Stimulated activated CD4-positive, alpha-beta T cell treated with anti-CD3 and anti-CD28 coated beads, Interleukin-1b, Interleukin-23, amount 100 ng/mL, for 1 hour (primary cell): ENCODE measurements around the gene ARID1B.
"Not testable (repeated sequence)": the region's sequence is repeated elsewhere in the genome, so short reads cannot be mapped to it uniquely, and the experiment has no call there.

Source experiments
- DNase-seq, 2 donors: peaks; one replicate each; pipeline ENCODE4 v3.0.0-alpha.2; 2020; ENCODE audit warnings: low read depth in 2 of 2

ARID1B gene

DNA sequence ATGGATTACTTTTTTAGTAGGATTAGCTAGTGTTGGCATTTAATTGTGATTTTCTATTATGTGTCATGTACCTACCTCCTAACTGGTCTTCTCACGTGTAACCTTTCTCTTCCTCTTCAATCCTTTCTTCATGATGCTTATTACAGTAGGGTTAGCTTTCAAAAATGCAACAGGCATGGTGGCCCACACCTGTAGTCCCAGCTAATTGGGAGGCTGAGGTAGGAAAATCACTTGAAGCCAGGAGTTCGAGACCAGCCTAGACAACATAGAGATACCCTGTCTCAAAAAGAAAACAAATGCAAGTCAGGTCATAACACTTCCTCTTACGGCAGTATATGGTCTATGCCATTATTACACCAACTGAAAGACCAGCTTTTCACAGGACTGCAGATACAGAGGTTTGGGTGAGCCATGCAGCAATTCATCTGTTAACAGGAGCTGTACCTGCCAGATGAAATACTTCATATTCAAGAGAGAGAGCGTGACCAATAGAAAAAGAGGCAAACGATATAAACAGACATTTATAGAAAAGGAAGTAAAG is 351.1 kb downstream of the ARID1B start:
- DNase-seq, result no peak

DNA sequence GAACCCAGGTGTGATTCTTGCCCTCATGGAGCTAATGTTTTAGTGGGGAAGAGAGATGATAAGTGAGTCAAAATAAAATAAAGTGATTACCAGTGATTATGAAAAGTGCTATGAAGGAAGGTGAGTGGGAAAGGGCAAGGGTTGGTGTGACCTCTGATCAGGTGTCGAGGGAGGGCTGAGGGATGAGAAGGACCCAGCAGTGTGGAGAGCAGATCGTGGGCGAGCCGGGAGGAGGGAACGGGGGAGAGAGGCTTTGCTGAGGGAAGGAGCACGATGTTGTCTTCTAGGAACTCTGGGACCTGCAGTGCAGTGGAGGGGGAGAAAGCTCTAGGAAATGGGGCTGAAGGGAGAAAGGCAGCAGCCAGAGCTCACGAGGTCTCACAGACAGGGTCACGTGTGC is 354.1 kb downstream of the ARID1B start:
- DNase-seq, result no peak

DNA sequence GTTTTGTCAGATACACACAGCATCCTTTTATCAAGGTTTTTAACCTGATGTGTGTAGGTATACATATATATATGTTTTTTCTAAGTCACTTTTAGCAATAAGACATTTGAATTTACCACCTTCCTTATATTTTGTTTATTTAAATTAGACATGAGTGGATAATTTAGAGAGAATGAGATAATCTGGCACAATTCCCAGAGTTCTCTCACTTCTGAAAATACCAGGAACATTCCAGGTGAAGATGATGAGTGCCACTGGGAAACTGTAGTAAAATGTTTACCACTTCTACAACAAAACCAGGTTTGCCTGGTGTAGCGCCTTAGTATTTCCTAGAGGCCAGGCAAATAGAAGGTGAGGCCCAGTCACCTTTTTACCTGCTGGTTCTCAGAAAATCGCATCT is 356.7 kb downstream of the ARID1B start:
- no peak for DNase-seq

DNA sequence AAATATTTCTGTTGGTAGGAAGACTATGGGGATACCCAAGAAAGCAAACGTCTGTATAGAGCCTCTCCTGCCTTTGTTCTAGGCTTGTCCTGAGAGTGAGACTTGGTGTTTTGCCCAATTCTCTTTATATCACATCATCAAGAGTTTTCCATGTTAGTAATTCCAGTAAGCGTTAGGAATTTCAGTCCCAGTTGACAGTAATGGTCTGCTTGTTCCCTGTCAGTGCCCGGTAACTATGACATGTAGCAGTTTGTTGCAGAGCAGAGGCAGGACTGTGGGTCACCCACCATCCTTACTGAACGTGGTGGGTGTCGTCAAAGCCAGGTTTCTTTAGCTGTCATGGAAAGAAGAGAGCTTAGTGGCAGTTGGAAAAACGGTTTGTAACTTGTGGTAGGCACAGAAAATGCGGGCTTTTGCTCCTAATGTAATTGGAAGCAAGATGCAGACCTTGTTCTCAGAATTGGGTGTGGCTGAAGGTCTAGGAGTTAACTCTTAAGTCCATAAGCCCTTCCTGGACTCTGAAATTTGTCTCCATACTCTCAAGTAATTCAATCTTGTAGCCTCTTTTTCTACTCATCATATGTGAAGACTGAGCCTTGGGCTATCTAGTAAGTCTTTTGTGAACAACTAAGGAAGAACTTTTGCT is 357.3 kb downstream of the ARID1B start:
- no peak for DNase-seq

DNA sequence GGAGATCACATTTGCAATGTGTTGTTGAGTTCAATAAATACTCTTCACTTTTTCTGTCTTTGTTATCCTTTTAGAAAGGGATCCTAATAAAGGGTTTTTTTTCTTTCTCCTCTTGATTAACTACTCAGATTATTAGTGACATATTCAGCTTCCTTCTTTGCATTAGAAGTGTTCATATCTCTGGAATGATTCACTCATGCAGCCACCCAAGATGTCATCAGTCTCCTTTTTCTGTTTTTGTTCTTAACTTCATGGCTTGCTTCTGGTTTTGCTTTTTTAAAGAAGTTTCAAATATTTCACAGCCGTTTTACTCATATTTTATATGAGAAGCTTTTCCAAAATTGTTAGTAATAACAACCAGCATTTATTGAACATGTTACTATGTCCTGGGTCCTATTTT is 358.5 kb downstream of the ARID1B start:
- no peak for DNase-seq

GRCh38 chr6:157137501-157137900 is 360.3 kb downstream of the ARID1B start:
- no peak for DNase-seq

DNA sequence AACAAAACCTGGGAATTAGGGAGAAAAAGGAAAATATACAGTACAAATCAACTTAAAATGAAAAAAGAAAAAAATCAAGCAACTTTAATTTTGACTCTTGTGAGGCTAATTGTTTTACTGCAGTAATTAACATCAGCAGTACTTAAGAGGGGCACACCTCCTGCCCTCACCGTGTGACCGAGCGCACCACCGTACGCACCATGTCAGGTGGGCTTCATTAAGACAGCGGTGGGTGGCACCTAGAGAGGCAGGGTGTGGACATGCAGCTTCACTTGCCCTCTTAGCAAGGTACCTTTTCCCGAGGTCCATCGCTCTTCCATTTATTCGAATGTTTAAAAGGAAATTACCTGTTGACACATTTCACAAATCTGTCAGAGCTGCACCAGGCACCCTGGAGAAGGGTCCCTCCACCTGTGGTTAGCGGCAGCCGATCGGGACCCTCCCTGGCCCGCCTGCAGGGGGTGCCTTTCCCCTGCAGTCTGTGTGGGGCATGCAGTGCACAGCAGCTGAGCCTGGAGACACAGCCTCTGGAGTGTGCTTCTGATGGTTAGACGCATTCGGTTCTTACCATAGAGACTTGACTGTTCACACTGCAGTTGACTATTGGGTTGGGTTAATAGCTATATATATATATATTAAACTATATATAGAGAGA is 362.0 kb downstream of the ARID1B start:
- no peak for DNase-seq

DNA sequence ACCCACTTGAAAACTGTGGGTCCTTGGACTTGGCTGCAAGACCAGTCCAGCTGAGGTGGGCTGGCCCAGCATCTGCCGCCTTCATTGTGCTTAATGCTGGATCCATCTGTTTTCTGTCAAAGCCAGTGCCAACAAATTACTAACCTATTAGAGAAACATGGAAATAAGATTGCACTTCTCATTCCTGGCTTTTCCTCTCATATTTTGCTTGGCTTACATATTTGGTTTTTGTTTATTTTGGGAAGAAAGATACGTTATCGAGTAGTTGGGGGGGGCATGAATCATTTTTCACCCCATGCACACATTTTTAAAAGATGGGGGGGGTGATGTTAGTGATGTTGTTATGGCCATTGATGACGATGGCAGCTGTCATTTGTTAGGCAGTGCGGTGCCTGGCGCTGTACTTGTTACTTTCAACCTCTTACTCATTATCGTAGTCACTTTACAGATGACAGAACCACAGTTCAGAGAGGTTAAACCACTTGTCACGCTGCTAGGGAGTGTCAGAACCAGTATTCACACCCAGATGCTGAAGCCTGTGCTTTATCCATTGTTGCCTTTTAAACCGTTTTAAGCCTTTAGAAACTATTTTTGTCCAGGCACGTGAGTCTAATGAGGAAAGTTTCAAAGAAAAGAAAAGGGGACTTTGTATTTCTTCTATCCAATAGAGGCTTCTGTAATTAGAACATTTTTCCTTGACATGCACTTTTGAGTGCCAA is 366.2 kb downstream of the ARID1B start:
- DNase-seq, result no peak

- DNase-seq, result no peak
Measured at GRCh38 chr6:157143890-157144798, 367.0 kb downstream of the ARID1B start.

DNA sequence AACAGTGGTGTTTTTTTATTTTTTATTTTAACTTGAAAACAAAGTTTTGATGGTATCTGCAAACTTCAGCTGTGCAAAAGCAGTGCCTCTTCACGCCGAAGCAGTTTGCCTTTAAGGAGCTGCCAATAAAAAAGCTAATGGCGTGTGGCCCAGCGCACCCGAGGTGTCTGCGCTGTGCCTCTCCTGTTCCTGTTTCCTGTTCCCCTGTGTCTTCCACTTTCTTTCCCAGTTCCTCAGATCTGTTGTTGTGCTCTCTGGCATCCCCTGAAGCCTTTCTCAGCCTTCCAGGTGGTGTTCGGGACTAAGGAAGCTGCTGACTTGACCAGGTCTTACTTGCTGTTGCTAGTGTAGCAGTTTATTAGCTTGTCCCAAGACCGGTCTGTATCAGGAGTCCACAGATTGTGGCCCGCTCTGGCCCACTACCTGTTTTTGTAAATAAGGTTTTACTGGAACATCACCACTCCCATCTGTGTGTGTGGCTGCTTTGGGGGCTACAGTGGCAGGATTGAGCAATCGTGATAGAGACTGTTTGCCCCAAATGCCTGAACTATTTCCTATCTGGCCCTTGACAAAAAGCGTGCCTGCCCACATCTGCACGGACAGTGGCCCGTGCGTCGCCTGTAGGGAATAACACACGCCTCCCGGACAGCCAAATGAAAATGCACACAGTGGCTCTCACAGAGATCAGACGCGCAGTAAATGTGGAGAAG is 367.8 kb downstream of the ARID1B start:
- DNase-seq, result no peak

GRCh38 chr6:157145656-157146285 is 368.6 kb downstream of the ARID1B start:
- DNase-seq, result no peak

- not testable (repeated sequence) for DNase-seq
Measured at GRCh38 chr6:157147054-157148026, 370.2 kb downstream of the ARID1B start.

- no peak for DNase-seq
Measured at GRCh38 chr6:157148391-157149323, 371.5 kb downstream of the ARID1B start.

DNA sequence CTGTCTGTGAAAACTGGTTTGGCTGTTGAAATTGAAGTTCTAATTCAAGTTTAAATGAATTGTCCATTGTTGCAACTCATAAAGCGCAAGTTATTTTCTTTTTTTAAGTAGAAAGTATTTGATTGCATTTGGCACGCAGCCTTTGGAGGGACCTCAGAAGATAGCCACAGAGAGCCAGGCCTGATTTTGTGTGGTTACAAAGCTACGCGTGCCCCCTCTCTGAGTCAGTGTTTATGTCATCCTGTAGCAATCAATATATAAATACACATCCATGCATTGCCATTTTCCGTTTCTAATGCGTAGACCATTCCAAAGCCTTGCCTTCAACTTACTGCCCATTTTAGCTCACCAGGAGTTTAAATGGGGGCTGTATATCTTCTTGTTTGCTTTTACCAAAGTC is 372.9 kb downstream of the ARID1B start:
- DNase-seq, result no peak

DNA sequence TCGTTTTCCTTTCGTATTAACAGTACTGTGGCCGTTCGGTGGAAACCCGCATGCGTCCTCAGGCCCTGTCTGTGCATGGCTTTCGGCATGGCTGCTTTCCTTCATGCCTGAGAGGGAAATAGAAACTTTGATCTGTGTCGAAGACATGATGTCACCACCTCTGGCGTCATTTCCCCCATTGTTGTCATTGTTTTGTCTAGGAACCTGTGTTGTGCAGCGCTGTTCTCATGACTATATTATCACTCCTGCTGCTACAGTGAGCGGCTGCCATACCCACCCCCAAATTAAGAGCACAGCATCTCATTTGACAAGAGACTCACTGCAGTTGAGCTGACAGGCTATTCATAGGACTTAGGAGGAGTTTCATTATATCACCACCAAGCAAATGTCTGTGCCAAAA is 373.9 kb downstream of the ARID1B start:
- DNase-seq, result no peak

GRCh38 chr6:157151989-157152388 is 374.8 kb downstream of the ARID1B start:
- DNase-seq, result no peak

DNA sequence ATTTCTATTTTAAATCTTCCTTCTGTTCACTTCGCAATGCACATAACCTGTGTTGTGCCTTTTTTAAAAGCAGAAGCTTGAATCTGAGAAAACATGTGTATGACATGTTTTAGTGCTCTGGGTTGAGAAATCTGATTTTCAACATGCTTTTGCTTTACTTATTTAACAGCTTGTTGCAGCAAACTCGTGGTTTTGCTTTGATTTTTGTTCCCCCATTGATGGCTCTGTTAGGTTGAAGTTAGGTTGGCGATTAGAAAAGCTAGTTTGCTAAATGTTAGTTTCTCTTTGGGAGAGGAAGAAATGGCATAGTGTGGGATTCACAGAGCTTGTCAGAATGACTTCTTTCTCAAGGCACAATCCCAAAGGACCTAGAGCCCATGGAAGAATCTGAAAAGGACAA is 375.4 kb downstream of the ARID1B start:
- DNase-seq, result no peak

DNA sequence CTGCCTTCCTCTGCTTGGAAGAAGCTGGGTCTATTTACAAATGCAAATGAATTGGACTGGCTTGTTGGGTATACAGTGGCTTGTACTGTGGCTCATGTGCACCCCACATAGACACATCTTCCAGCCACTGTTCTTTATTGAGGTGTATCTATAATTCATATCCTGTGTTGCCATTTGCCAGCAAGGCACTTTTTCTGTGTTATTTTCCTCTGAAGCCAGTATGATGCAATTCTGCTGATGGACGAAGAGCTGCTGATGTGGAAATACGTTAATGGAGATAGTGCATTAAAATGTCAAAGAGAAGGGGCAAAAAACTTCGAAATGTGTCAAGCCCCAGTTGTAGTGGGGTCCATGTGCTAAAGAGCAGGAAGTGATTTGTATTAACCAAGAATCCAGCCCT is 378.6 kb downstream of the ARID1B start:
- DNase-seq, result no peak
